ENCODE data around the gene PHLPP1.

Gene PHLPP1

DNA sequence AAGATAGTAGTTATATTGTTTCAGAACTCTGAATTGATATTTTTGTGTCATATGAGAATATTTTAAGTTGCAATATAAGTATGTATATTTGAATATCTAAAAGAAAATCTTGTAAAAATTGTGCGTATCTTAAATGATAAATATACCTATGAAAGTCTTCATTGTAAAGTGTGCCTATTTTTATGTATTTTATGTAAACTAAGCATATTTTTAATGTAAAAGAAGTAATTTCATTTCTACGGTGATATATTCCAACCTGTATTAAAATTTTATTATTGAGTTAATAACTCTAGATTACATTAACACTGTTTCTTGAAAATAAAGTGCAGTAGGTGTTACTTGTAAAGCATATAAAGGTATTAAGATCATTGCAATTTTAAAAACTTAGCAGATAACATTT is 233.4 kb downstream of the PHLPP1 start:
- H3K9me2 ChIP-seq (replicated peaks; ENCODE audit: insufficient read depth, low read length): no peaks in the 10 kb centered on the region
- H4K20me1 ChIP-seq (ENCODE audit: insufficient read depth, low read length): no peaks in the 10 kb centered on the region
- no peaks in the 10 kb centered on the region for H3K9me3 ChIP-seq (replicated peaks; ENCODE audit: insufficient read depth, low read length)
- H3K36me3 ChIP-seq (replicated peaks; ENCODE audit: insufficient read depth, low read length): no peaks in the 10 kb centered on the region; the same call in 1 of the 2 replicates
- no peak overlapping the region for H3K4me3 ChIP-seq (ENCODE audit: low read length)
- no peak overlapping the region for H3K9ac ChIP-seq (ENCODE audit: low read length)
- H2AFZ ChIP-seq (ENCODE audit: low read length): no peak overlapping the region
- H3F3A ChIP-seq (ENCODE audit: insufficient read depth, low read length): no peaks in the 10 kb centered on the region
- no peaks in the 10 kb centered on the region for H3K4me1 ChIP-seq (ENCODE audit: low read length)
- no peaks in the 10 kb centered on the region for H3K27me3 ChIP-seq (replicated peaks; ENCODE audit: insufficient read depth, low read length)
- H3K79me2 ChIP-seq (ENCODE audit: low read length): no peaks in the 10 kb centered on the region
- no peak for DNase-seq
- no peak overlapping the region for H3K4me2 ChIP-seq (ENCODE audit: low read depth, low read length)
- H3K27ac ChIP-seq (ENCODE audit: low read length): no peak overlapping the region
- TF ChIP-seq EZH2 (optimal IDR thresholded peaks at IDR 0.05; ENCODE audit: low read depth, low read length): no peak
- TF ChIP-seq, protein P1, sequence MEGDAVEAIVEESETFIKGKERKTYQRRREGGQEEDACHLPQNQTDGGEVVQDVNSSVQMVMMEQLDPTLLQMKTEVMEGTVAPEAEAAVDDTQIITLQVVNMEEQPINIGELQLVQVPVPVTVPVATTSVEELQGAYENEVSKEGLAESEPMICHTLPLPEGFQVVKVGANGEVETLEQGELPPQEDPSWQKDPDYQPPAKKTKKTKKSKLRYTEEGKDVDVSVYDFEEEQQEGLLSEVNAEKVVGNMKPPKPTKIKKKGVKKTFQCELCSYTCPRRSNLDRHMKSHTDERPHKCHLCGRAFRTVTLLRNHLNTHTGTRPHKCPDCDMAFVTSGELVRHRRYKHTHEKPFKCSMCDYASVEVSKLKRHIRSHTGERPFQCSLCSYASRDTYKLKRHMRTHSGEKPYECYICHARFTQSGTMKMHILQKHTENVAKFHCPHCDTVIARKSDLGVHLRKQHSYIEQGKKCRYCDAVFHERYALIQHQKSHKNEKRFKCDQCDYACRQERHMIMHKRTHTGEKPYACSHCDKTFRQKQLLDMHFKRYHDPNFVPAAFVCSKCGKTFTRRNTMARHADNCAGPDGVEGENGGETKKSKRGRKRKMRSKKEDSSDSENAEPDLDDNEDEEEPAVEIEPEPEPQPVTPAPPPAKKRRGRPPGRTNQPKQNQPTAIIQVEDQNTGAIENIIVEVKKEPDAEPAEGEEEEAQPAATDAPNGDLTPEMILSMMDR (IDR thresholded peaks at IDR 0.05; ENCODE audit: low read length): no peak
- TF ChIP-seq EZH2phosphoT487 (IDR thresholded peaks at IDR 0.05; ENCODE audit: low read length): no peak

DNA sequence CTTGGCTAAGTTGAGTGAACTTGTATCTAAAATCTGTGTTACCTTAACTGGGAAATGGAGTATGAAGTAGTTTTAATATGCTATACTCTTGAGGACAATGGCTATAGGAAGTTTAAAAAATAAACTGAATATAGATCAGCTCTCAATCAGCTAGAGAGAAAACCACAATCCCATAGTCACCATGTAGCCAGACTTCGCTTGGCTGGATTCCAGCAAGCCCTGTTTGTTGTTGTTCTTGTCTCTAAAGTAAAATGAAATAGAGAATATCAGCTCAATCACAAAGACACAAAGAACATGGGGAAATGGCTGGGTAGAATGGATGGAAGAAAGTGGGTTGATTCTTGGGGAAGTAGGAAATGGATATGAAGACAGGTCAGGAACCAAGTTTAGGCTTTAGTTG is 234.9 kb downstream of the PHLPP1 start:
- DNase-seq: no peak
- no peak overlapping the region for H3K9ac ChIP-seq (ENCODE audit: low read length)
- H4K20me1 ChIP-seq (ENCODE audit: insufficient read depth, low read length): no peaks in the 10 kb centered on the region
- no peak overlapping the region for H3K4me3 ChIP-seq (ENCODE audit: low read length)
- no peak overlapping the region for H3K4me2 ChIP-seq (ENCODE audit: low read depth, low read length)
- H3K9me3 ChIP-seq (replicated peaks; ENCODE audit: insufficient read depth, low read length): no peaks in the 10 kb centered on the region
- no peak overlapping the region for H2AFZ ChIP-seq (ENCODE audit: low read length)
- H3K27ac ChIP-seq (ENCODE audit: low read length): no peak overlapping the region
- no peaks in the 10 kb centered on the region for H3K4me1 ChIP-seq (ENCODE audit: low read length)
- H3K36me3 ChIP-seq (replicated peaks; ENCODE audit: insufficient read depth, low read length): no peaks in the 10 kb centered on the region; the same call in 1 of the 2 replicates
- H3K9me2 ChIP-seq (replicated peaks; ENCODE audit: insufficient read depth, low read length): no peaks in the 10 kb centered on the region
- no peaks in the 10 kb centered on the region for H3K79me2 ChIP-seq (ENCODE audit: low read length)
- no peak for TF ChIP-seq EZH2 (optimal IDR thresholded peaks at IDR 0.05; ENCODE audit: low read depth, low read length)
- TF ChIP-seq EZH2phosphoT487 (IDR thresholded peaks at IDR 0.05; ENCODE audit: low read length): no peak
- TF ChIP-seq, protein P1 (IDR thresholded peaks at IDR 0.05; ENCODE audit: low read length): no peak
- no peaks in the 10 kb centered on the region for H3K27me3 ChIP-seq (replicated peaks; ENCODE audit: insufficient read depth, low read length)
- H3F3A ChIP-seq (ENCODE audit: insufficient read depth, low read length): no peaks in the 10 kb centered on the region

DNA sequence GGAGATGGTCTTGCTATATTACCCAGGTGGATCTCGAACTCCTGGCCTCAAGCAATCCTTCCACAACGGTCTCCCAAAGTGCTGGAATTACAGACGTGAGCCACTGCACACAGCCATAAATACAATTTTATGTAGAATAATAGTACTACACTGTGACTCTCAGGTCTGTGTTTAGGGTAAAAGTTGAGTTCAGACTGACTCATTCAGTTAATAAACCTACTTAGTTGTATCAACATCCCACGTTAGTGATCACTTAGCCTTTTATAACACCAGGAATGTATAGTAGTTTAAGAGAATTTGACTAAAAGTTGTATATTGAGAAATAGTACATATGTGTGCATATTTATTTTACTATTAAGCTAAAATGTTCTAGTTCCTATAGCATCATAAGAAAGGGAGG is 237.5 kb downstream of the PHLPP1 start:
- H3K4me2 ChIP-seq (ENCODE audit: low read depth, low read length): no peak overlapping the region
- no peaks in the 10 kb centered on the region for H3F3A ChIP-seq (ENCODE audit: insufficient read depth, low read length)
- H3K9ac ChIP-seq (ENCODE audit: low read length): no peak overlapping the region
- no peaks in the 10 kb centered on the region; the same call in 1 of the 2 replicates for H3K36me3 ChIP-seq (replicated peaks; ENCODE audit: insufficient read depth, low read length)
- no peak overlapping the region for H2AFZ ChIP-seq (ENCODE audit: low read length)
- no peaks in the 10 kb centered on the region for H3K4me1 ChIP-seq (ENCODE audit: low read length)
- DNase-seq: no peak
- no peaks in the 10 kb centered on the region for H3K27me3 ChIP-seq (replicated peaks; ENCODE audit: insufficient read depth, low read length)
- no peaks in the 10 kb centered on the region for H3K9me3 ChIP-seq (replicated peaks; ENCODE audit: insufficient read depth, low read length)
- TF ChIP-seq, protein P1 (IDR thresholded peaks at IDR 0.05; ENCODE audit: low read length): no peak
- no peak for TF ChIP-seq EZH2phosphoT487 (IDR thresholded peaks at IDR 0.05; ENCODE audit: low read length)
- TF ChIP-seq EZH2 (optimal IDR thresholded peaks at IDR 0.05; ENCODE audit: low read depth, low read length): no peak
- no peaks in the 10 kb centered on the region for H4K20me1 ChIP-seq (ENCODE audit: insufficient read depth, low read length)
- no peak overlapping the region for H3K4me3 ChIP-seq (ENCODE audit: low read length)
- no peak overlapping the region for H3K27ac ChIP-seq (ENCODE audit: low read length)
- no peaks in the 10 kb centered on the region for H3K9me2 ChIP-seq (replicated peaks; ENCODE audit: insufficient read depth, low read length)
- H3K79me2 ChIP-seq (ENCODE audit: low read length): no peaks in the 10 kb centered on the region
